ENCODE data around the gene PRKAG2.

- TF ChIP-seq, protein P1, sequence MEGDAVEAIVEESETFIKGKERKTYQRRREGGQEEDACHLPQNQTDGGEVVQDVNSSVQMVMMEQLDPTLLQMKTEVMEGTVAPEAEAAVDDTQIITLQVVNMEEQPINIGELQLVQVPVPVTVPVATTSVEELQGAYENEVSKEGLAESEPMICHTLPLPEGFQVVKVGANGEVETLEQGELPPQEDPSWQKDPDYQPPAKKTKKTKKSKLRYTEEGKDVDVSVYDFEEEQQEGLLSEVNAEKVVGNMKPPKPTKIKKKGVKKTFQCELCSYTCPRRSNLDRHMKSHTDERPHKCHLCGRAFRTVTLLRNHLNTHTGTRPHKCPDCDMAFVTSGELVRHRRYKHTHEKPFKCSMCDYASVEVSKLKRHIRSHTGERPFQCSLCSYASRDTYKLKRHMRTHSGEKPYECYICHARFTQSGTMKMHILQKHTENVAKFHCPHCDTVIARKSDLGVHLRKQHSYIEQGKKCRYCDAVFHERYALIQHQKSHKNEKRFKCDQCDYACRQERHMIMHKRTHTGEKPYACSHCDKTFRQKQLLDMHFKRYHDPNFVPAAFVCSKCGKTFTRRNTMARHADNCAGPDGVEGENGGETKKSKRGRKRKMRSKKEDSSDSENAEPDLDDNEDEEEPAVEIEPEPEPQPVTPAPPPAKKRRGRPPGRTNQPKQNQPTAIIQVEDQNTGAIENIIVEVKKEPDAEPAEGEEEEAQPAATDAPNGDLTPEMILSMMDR (IDR thresholded peaks at IDR 0.05), result no peak
- TF ChIP-seq POLR2A (IDR thresholded peaks at IDR 0.05), result no peak
These were observed 29.2 kb downstream of the PRKAG2 start for GRCh38 chr7:151847681-151848081.
